ENCODE results near the gene PDGFA. TPM values are rescaled to one million over a fixed set of nuclear protein-coding genes. Genes with fewer than 3 reads are reported as not detected.

The PDGFA gene
- 1 to 10 TPM in 2 of 3 donors, under 1 TPM in 1; 0.86 to 2.0 (median 1.5) TPM for total RNA-seq
- total RNA-seq (2013): 4.6 TPM

DNA sequence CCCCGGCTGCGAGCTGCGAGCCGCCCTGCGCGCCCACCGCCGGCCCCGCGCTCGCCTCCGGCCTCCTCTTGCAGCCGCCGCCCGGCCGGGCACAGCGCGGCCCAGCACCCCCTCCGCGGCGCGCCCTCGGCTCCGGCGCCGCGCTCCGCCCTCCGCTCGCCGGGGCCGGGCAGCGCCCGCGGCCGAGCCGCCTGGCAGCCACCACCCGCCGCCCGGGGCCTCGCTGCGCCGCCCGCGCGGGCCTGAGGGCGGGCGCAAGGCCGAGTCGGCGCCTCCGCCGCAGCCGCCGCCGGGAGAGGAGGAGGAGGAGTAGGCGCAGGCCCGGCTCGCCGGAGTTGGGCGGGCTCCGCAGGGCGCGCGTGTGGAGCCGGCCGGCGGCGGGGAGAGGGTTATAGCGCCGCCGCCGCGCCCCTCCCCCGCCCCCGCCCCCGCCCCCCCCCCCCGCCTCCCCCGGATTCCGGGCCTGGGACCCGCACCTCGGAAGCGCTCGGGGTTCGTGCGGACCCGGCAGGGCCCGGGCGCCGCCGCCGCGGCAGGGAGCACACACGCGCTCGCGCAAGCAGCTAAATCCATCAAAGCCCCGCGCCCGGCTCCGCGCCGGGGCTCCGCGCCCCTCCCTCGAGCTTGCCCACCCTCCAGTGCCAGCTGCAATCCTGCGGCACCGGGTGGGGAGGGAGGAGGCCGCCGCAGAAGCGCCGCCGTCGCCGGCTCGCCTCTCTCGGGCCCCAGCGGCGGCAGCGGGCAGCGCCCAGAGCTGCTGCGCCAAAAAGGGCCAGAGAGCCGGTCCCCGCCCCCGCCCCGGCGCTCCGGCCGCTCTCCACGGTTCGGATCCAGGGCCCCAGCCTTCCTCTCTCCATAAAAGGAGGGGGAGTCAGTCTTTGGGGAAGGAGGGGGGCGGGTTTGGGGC is at the start of gene PDGFA:
TSS of gene PDGFA (minus strand) at position 363 of the 907 bp plus-strand sequence. CDS start 845 bp downstream, outside the sequence.
- WGBS (ENCODE audit: insufficient coverage): under 1% methylated on average over 108 of the region's 132 CpGs
- TF ChIP-seq, protein P1, sequence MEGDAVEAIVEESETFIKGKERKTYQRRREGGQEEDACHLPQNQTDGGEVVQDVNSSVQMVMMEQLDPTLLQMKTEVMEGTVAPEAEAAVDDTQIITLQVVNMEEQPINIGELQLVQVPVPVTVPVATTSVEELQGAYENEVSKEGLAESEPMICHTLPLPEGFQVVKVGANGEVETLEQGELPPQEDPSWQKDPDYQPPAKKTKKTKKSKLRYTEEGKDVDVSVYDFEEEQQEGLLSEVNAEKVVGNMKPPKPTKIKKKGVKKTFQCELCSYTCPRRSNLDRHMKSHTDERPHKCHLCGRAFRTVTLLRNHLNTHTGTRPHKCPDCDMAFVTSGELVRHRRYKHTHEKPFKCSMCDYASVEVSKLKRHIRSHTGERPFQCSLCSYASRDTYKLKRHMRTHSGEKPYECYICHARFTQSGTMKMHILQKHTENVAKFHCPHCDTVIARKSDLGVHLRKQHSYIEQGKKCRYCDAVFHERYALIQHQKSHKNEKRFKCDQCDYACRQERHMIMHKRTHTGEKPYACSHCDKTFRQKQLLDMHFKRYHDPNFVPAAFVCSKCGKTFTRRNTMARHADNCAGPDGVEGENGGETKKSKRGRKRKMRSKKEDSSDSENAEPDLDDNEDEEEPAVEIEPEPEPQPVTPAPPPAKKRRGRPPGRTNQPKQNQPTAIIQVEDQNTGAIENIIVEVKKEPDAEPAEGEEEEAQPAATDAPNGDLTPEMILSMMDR (IDR thresholded peaks at IDR 0.05): no peak
- Histone ChIP-seq H3K36me3 (ENCODE audit: control insufficient read depth, insufficient read depth, low read length) (no peaks in the 10 kb centered on the region), H3K4me3 (ENCODE audit: low read length) (peak within 1 kb of the TSS; percentile 18), H3K4me1 (ENCODE audit: control insufficient read depth, insufficient read depth, low read length) (peaks cover 47% of the 10 kb centered on the region), H3K27ac (ENCODE audit: low read length) (no peak within 1 kb of the TSS), H3K27me3 (ENCODE audit: control insufficient read depth, insufficient read depth, low read length) (peaks cover 32% of the 10 kb centered on the region), H3K9me3 (ENCODE audit: control insufficient read depth, insufficient read depth, low read length) (no peaks in the 10 kb centered on the region)
- peak within 1 kb of the TSS; percentile 79 for H3K4me3 Mint-ChIP-seq
- H3K9me3 Mint-ChIP-seq: no peaks in the 10 kb centered on the region
- peaks cover 6 to 27% of the 10 kb centered on the region in 2 donors for H3K27me3 Mint-ChIP-seq (ENCODE audit: low read depth in 2 of 2)
- intact Hi-C loops (cut with micrococcal nuclease): no loop called here
- H3K27ac Mint-ChIP-seq: no peak within 1 kb of the TSS
- DNase-seq (peak in 1 of 2 donors; percentile 39), ATAC-seq (peak in 2 of 3 donors; percentile 21 to 40)
- no peaks in the 10 kb centered on the region for H3K36me3 Mint-ChIP-seq
- peaks cover 0 to 12% of the 10 kb centered on the region in 2 donors for H3K4me1 Mint-ChIP-seq

DNA sequence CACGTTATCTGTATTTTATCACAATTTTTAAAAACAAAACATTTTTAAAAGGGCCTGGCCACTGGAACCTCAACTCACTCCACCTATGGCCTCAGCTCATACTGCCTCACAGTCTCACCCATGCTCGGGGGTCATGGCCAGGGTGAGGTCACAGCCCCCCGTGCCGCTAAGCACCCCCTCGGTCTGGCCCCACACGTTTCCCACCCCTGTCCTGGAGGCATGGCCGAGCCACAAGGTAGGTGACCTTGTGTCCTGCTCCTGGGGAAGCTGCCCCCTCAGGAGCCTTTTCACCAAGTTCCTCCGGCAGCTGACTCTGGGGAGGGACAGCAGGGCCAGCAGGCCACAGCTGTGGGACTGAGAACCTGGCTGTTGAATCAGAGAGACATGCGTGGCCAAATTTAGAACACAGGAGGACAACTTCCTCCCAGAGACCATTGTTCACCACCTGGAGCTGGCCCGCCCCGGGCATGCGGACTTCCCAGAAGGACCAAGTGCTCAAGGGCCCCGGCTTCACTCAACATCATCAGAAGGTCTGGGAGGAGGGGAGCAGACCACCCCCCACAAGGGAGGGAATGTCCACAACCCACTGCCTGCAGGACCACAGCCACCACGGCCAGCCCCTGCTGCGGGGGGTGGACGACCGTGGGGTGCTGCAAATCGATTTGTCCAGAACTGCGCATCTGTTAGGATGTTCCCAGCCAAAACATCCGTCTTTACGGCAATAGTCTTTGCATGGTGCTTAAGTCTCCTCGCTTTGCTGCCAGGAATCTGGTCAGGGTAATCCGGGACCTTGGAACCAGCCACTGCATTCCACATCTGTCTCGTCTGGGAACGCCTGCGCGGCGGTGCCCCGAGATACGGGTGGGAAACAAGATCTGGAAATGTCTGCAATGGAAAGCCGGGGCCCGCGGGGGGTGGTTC is 48.6 kb upstream of the PDGFA start:
- H3K27ac ChIP-seq (ENCODE audit: low read length): no peak overlapping the region
- H3K36me3 ChIP-seq (ENCODE audit: control insufficient read depth, insufficient read depth, low read length): no peaks in the 10 kb centered on the region
- no peak overlapping the region for H3K27ac Mint-ChIP-seq
- H3K4me1 ChIP-seq (ENCODE audit: control insufficient read depth, insufficient read depth, low read length): no peaks in the 10 kb centered on the region
- H3K27me3 ChIP-seq (ENCODE audit: control insufficient read depth, insufficient read depth, low read length): no peaks in the 10 kb centered on the region
- DNase-seq (no peak), ATAC-seq (no peak)
- H3K4me3 Mint-ChIP-seq: no peak overlapping the region
- no peaks in the 10 kb centered on the region for H3K27me3 Mint-ChIP-seq (ENCODE audit: low read depth in 2 of 2)
- no peaks in the 10 kb centered on the region for H3K9me3 ChIP-seq (ENCODE audit: control insufficient read depth, insufficient read depth, low read length)
- TF ChIP-seq, protein P1 (IDR thresholded peaks at IDR 0.05): no peak
- no peak overlapping the region for H3K4me3 ChIP-seq (ENCODE audit: low read length)
- H3K9me3 Mint-ChIP-seq: no peaks in the 10 kb centered on the region
- H3K4me1 Mint-ChIP-seq: no peaks in the 10 kb centered on the region
- 96% methylated on average over 33 of the region's 33 CpGs for WGBS (ENCODE audit: insufficient coverage)
- intact Hi-C loops (cut with micrococcal nuclease): no loop called here
- no peaks in the 10 kb centered on the region for H3K36me3 Mint-ChIP-seq

DNA sequence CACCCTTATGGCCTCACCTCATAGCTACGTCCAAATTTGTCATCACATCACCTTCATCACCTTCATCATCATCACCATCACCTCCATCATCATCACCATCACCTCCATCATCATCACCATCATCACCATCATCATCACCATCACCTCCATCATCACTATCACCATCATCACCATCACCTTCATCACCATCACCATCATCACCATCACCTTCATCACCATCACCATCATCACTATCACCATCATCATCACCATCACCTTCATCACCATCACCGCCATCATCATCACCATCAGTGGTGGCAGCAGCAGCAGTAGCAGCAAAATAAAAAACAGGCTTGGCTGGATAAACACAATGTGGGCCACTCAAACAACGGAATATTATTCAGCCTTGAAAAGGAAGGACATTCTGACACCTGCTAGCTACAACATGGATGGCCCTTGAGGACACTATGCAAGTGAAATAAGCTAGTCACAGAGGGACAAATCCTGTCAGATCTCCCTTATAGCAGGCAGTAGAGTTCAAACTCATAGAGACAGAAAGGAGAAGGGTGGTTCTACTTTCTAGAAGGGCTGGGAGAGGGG is 47.7 kb upstream of the PDGFA start:
- H3K4me1 ChIP-seq (ENCODE audit: control insufficient read depth, insufficient read depth, low read length): no peaks in the 10 kb centered on the region
- no peaks in the 10 kb centered on the region for H3K9me3 ChIP-seq (ENCODE audit: control insufficient read depth, insufficient read depth, low read length)
- H3K36me3 ChIP-seq (ENCODE audit: control insufficient read depth, insufficient read depth, low read length): no peaks in the 10 kb centered on the region
- ATAC-seq: no peak
- Mint-ChIP-seq H3K27me3 (ENCODE audit: low read depth in 2 of 2) (no peaks in the 10 kb centered on the region), H3K36me3 (no peaks in the 10 kb centered on the region), H3K4me1 (peaks cover 4 to 5% of the 10 kb centered on the region in 2 donors), H3K27ac (no peak overlapping the region), H3K9me3 (no peaks in the 10 kb centered on the region), H3K4me3 (no peak overlapping the region)
- WGBS (ENCODE audit: insufficient coverage): 100% methylated on average over 2 of the region's 3 CpGs
- TF ChIP-seq, protein P1 (IDR thresholded peaks at IDR 0.05): no peak
- intact Hi-C loops (cut with micrococcal nuclease): no loop called here
- DNase-seq: no peak
- H3K4me3 ChIP-seq (ENCODE audit: low read length): no peak overlapping the region
- H3K27me3 ChIP-seq (ENCODE audit: control insufficient read depth, insufficient read depth, low read length): no peaks in the 10 kb centered on the region
- H3K27ac ChIP-seq (ENCODE audit: low read length): no peak overlapping the region
